C4-2B (cell line): ENCODE data around the gene SYT14.

Source experiments
- ZFX ChIP-seq: fragments of 450-650 bp; IDR thresholded peaks from 2 replicates; pipeline ENCODE4 v1.6.1; 2017
- TF ChIP-seq, protein P1 (sequence below): fragments of 450-650 bp; conservative IDR thresholded peaks from 2 replicates; pipeline ENCODE4 v1.5.1; 2017; ENCODE audit warnings: mild to moderate bottlenecking

- TF ChIP-seq, protein P1, sequence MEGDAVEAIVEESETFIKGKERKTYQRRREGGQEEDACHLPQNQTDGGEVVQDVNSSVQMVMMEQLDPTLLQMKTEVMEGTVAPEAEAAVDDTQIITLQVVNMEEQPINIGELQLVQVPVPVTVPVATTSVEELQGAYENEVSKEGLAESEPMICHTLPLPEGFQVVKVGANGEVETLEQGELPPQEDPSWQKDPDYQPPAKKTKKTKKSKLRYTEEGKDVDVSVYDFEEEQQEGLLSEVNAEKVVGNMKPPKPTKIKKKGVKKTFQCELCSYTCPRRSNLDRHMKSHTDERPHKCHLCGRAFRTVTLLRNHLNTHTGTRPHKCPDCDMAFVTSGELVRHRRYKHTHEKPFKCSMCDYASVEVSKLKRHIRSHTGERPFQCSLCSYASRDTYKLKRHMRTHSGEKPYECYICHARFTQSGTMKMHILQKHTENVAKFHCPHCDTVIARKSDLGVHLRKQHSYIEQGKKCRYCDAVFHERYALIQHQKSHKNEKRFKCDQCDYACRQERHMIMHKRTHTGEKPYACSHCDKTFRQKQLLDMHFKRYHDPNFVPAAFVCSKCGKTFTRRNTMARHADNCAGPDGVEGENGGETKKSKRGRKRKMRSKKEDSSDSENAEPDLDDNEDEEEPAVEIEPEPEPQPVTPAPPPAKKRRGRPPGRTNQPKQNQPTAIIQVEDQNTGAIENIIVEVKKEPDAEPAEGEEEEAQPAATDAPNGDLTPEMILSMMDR, result no peak
- no peak for TF ChIP-seq ZFX
These were observed 186.0 kb downstream of the SYT14 start for GRCh38 chr1:210123924-210124589.
